Nephron (organoid): ENCODE data around the gene UBE3B.

Experiments used
- H3K27ac Mint-ChIP-seq, 3 experiments: 2 replicates each; pipeline ENCODE4 v1.8.0; 2020; ENCODE audit warnings: mixed read lengths in 3 of 3, mild to moderate bottlenecking in 2 of 3, moderate library complexity in 1 of 3
- H3K27me3 Mint-ChIP-seq: 2 replicates; pipeline ENCODE4 v1.8.0; 2021; ENCODE audit warnings: low read depth, mild to moderate bottlenecking, moderate library complexity, mixed read lengths
- H3K36me3 Mint-ChIP-seq: 2 replicates; pipeline ENCODE4 v1.8.0; 2020; ENCODE audit warnings: low read depth, mixed read lengths
- H3K4me1 Mint-ChIP-seq: 2 replicates; pipeline ENCODE4 v1.8.0; 2020; ENCODE audit warnings: mixed read lengths
- H3K4me3 Mint-ChIP-seq, 3 experiments: 2 replicates each; pipeline ENCODE4 v1.8.0; 2020; ENCODE audit warnings: mild to moderate bottlenecking in 3 of 3, mixed read lengths in 3 of 3, moderate library complexity in 2 of 3
- H3K9me3 Mint-ChIP-seq: 2 replicates; pipeline ENCODE4 v1.8.0; 2020; ENCODE audit warnings: mixed read lengths
- CTCF ChIP-seq, 3 experiments: fragments of 200-600 bp; sonication (generic); IDR thresholded peaks; one replicate each; pipeline ENCODE4 v1.5.0; 2021; ENCODE audit warnings: antibody characterized with exemption in 3 of 3; ENCODE audit not compliant: unreplicated experiment in 3 of 3

UBE3B gene

GRCh38 chr12:109488051-109488665 lies 10.7 kb downstream of the UBE3B start:
- no peaks in the 10 kb centered on the region for H3K27me3 Mint-ChIP-seq

GRCh38 chr12:109489016-109489954 lies 11.9 kb downstream of the UBE3B start:
- no peak overlapping the region for H3K4me3 Mint-ChIP-seq
- no peak overlapping the region for H3K27ac Mint-ChIP-seq
- H3K27me3 Mint-ChIP-seq = no peaks in the 10 kb centered on the region
- H3K36me3 Mint-ChIP-seq = peaks cover 62% of the 10 kb centered on the region
- TF ChIP-seq CTCF (IDR thresholded peaks at IDR 0.05; ENCODE audit: unreplicated experiment in 3 of 3) = no peak
- H3K9me3 Mint-ChIP-seq = no peaks in the 10 kb centered on the region
- H3K4me1 Mint-ChIP-seq = no peaks in the 10 kb centered on the region

More at GRCh38 chr12:109488051-109488665, 10.7 kb downstream of the UBE3B start:
- H3K4me3 Mint-ChIP-seq = no peak overlapping the region
- TF ChIP-seq CTCF (IDR thresholded peaks at IDR 0.05; ENCODE audit: unreplicated experiment in 3 of 3) = no peak
- H3K27ac Mint-ChIP-seq = no peak overlapping the region
- no peaks in the 10 kb centered on the region for H3K9me3 Mint-ChIP-seq
- H3K4me1 Mint-ChIP-seq = no peaks in the 10 kb centered on the region
- H3K36me3 Mint-ChIP-seq = peaks cover 61% of the 10 kb centered on the region

- Mint-ChIP-seq H3K4me3 (no peak overlapping the region), H3K27ac (no peak overlapping the region), H3K36me3 (peaks cover 63% of the 10 kb centered on the region), H3K9me3 (no peaks in the 10 kb centered on the region), H3K27me3 (no peaks in the 10 kb centered on the region), H3K4me1 (no peaks in the 10 kb centered on the region)
- no peak for TF ChIP-seq CTCF (IDR thresholded peaks at IDR 0.05; ENCODE audit: unreplicated experiment in 3 of 3)
Observed at GRCh38 chr12:109489955-109490565, 12.6 kb downstream of the UBE3B start.

GRCh38 chr12:109491671-109492070 lies 14.2 kb downstream of the UBE3B start:
- TF ChIP-seq CTCF (IDR thresholded peaks at IDR 0.05; ENCODE audit: unreplicated experiment in 3 of 3) = no peak
- Mint-ChIP-seq H3K4me1 (no peaks in the 10 kb centered on the region), H3K9me3 (no peaks in the 10 kb centered on the region), H3K27me3 (no peaks in the 10 kb centered on the region), H3K4me3 (no peak overlapping the region), H3K27ac (no peak overlapping the region), H3K36me3 (peaks cover 66% of the 10 kb centered on the region)

GRCh38 chr12:109492371-109492770 lies 14.9 kb downstream of the UBE3B start:
- Mint-ChIP-seq H3K27ac (no peak overlapping the region), H3K4me1 (no peaks in the 10 kb centered on the region), H3K27me3 (no peaks in the 10 kb centered on the region), H3K9me3 (no peaks in the 10 kb centered on the region), H3K36me3 (peaks cover 62% of the 10 kb centered on the region), H3K4me3 (no peak overlapping the region)
- no peak for TF ChIP-seq CTCF (IDR thresholded peaks at IDR 0.05; ENCODE audit: unreplicated experiment in 3 of 3)
